WI38 (cell line): ENCODE results near the gene FMO4.
"Not testable (repeated sequence)": the region's sequence is repeated elsewhere in the genome, so short reads cannot be mapped to it uniquely, and the experiment has no call there.

Experiments used
- H3K4me3 ChIP-seq: 2 replicates; pipeline ENCODE4 v1.5.1; 2011; ENCODE audit warnings: low read depth, mild to moderate bottlenecking, control low read depth, low read length
- TF ChIP-seq, protein P1 (sequence below): IDR thresholded peaks from 2 replicates; pipeline ENCODE4 v1.5.1; 2012; ENCODE audit warnings: low read depth, mild to moderate bottlenecking, control low read depth, low read length

FMO4 gene

DNA sequence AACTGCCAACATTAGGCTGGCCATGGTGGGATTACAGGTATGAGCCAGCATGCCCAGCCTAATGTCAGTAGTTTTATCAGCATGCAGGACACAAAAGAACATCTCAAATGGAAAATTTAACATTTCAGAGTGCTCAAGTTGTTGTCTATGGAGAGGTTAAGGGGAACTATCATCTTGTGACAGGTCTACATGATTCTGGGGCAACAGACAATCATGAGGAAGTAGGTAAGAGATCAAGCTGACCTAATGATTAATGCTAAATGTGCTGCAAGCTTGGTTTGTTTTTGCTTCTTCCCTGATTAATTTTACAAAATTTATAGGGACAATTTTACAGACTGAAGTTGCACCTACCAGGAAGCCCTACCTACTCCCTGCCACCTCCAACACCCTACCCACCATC, 36.6 kb downstream of the FMO4 start:
- TF ChIP-seq, protein P1, sequence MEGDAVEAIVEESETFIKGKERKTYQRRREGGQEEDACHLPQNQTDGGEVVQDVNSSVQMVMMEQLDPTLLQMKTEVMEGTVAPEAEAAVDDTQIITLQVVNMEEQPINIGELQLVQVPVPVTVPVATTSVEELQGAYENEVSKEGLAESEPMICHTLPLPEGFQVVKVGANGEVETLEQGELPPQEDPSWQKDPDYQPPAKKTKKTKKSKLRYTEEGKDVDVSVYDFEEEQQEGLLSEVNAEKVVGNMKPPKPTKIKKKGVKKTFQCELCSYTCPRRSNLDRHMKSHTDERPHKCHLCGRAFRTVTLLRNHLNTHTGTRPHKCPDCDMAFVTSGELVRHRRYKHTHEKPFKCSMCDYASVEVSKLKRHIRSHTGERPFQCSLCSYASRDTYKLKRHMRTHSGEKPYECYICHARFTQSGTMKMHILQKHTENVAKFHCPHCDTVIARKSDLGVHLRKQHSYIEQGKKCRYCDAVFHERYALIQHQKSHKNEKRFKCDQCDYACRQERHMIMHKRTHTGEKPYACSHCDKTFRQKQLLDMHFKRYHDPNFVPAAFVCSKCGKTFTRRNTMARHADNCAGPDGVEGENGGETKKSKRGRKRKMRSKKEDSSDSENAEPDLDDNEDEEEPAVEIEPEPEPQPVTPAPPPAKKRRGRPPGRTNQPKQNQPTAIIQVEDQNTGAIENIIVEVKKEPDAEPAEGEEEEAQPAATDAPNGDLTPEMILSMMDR = no peak
- H3K4me3 ChIP-seq = no peak overlapping the region

GRCh38 chr1:171351961-171352360, 38.0 kb downstream of the FMO4 start:
- TF ChIP-seq, protein P1 = no peak
- H3K4me3 ChIP-seq = no peak overlapping the region

- H3K4me3 ChIP-seq = no peak overlapping the region
- TF ChIP-seq, protein P1 = no peak
Observed at GRCh38 chr1:171352554-171352953, 38.6 kb downstream of the FMO4 start.

- no peak overlapping the region for H3K4me3 ChIP-seq
- TF ChIP-seq, protein P1 = no peak
Observed at GRCh38 chr1:171355727-171356126, 41.7 kb downstream of the FMO4 start.

- TF ChIP-seq, protein P1 = no peak
Observed at GRCh38 chr1:171357179-171357578, 43.2 kb downstream of the FMO4 start.

GRCh38 chr1:171359355-171359648, 45.3 kb downstream of the FMO4 start:
- not testable (repeated sequence) for H3K4me3 ChIP-seq

More at GRCh38 chr1:171357179-171357578, 43.2 kb downstream of the FMO4 start:
- no peak overlapping the region for H3K4me3 ChIP-seq

GRCh38 chr1:171359731-171360527, 45.9 kb downstream of the FMO4 start:
- not testable (repeated sequence) for H3K4me3 ChIP-seq

GRCh38 chr1:171366085-171366484, 52.1 kb downstream of the FMO4 start:
- TF ChIP-seq, protein P1 = no peak
- no peak overlapping the region for H3K4me3 ChIP-seq
